Measurements from ENCODE around the gene CNKSR3. TPM values are rescaled to one million over a fixed set of nuclear protein-coding genes. Genes with fewer than 3 reads are reported as not detected.

Gene CNKSR3
- polyA plus RNA-seq, 1 experiment = 5.2 TPM

DNA sequence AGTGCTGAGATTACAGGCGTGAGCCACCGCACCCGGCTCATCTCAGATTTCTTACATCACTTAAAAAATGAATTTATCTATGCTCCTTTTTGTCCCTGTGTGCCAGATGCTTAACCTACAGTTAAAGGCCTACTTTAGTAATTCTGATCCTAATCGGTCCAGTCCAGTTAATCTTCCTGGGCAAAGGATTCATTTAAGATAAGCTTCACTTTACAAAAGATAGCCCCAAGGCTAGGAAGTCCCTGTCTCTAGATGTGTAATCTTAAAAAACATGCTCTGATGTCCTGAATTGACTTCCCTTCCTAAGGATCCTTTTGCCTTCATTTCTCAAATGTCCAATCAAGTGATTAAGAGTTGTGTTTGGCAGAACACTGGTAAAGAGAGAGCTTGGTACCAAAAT, 85.5 kb downstream of the CNKSR3 start:
- ChIA-PET POLR2A (no interaction called here), CTCF (no interaction called here)
- Histone ChIP-seq H3K4me3 (ENCODE audit: low read depth, low read length) (no peak overlapping the region), H3K27me3 (ENCODE audit: control insufficient read depth, insufficient read depth, low read length) (no peaks in the 10 kb centered on the region), H3K36me3 (ENCODE audit: control insufficient read depth, insufficient read depth, low read length) (no peaks in the 10 kb centered on the region; the same call in 1 of the 2 replicates)
- TF ChIP-seq, protein P1, sequence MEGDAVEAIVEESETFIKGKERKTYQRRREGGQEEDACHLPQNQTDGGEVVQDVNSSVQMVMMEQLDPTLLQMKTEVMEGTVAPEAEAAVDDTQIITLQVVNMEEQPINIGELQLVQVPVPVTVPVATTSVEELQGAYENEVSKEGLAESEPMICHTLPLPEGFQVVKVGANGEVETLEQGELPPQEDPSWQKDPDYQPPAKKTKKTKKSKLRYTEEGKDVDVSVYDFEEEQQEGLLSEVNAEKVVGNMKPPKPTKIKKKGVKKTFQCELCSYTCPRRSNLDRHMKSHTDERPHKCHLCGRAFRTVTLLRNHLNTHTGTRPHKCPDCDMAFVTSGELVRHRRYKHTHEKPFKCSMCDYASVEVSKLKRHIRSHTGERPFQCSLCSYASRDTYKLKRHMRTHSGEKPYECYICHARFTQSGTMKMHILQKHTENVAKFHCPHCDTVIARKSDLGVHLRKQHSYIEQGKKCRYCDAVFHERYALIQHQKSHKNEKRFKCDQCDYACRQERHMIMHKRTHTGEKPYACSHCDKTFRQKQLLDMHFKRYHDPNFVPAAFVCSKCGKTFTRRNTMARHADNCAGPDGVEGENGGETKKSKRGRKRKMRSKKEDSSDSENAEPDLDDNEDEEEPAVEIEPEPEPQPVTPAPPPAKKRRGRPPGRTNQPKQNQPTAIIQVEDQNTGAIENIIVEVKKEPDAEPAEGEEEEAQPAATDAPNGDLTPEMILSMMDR (IDR thresholded peaks at IDR 0.05; ENCODE audit: insufficient read depth, low read depth, low read length) = no peak
- DNase-seq (ENCODE audit: low read depth) = no peak

GRCh38 chr6:154414021-154414813, 96.3 kb downstream of the CNKSR3 start:
- TF ChIP-seq, protein P1 (IDR thresholded peaks at IDR 0.05; ENCODE audit: insufficient read depth, low read depth, low read length) = no peak
- H3K4me3 ChIP-seq (ENCODE audit: low read depth, low read length) = no peak overlapping the region
- ChIA-PET CTCF (no interaction called here), POLR2A (interaction anchor here (0.5 kb wide), 1 partner anchor 1412 kb away, joined by 4 read pairs; no protein-coding TSS in a partner anchor)
- no peak for DNase-seq (ENCODE audit: low read depth)
- H3K27me3 ChIP-seq (ENCODE audit: control insufficient read depth, insufficient read depth, low read length) = no peaks in the 10 kb centered on the region
- peaks cover 4% of the 10 kb centered on the region for H3K36me3 ChIP-seq (ENCODE audit: control insufficient read depth, insufficient read depth, low read length)

DNA sequence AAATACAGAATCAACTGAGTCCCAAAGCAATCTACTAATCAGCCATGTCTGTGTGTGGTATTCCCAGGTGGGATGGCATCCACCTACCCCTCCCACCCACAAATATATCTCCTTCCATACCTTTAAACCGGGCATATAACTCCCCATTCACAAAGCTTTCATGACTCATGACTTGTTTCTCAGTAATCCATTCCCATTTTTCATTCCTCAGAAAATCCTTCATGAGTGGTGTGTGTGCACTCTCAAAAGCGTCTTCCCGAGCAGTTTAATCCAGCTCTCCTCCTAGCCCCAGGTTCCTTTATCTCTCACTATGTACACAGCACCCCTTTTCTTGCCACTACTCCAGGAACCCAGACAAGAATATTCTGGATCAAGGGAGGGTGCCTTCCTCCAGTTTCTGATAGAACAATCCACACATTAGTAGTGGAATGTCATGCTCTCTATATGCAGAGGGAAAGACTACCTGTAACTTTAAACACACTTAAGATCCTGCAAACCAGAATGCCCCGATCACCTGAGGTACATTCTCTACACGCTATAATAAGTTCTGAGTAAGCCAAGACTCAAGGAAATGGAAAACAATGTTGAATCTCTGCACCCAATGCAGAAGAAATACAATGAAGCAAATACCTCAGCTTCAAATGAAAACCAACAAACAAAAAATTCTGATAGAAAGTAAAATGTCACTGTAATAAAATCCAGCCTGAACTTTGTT, 98.2 kb downstream of the CNKSR3 start:
- H3K4me3 ChIP-seq (ENCODE audit: low read depth, low read length) = no peak overlapping the region
- TF ChIP-seq, protein P1 (IDR thresholded peaks at IDR 0.05; ENCODE audit: insufficient read depth, low read depth, low read length) = no peak
- POLR2A ChIA-PET = no interaction called here
- CTCF ChIA-PET = no interaction called here
- no peaks in the 10 kb centered on the region for H3K36me3 ChIP-seq (ENCODE audit: control insufficient read depth, insufficient read depth, low read length)
- no peaks in the 10 kb centered on the region for H3K27me3 ChIP-seq (ENCODE audit: control insufficient read depth, insufficient read depth, low read length)
- DNase-seq (ENCODE audit: low read depth) = no peak

- Histone ChIP-seq H3K4me3 (ENCODE audit: low read depth, low read length) (no peak overlapping the region), H3K36me3 (ENCODE audit: control insufficient read depth, insufficient read depth, low read length) (peaks cover 3% of the 10 kb centered on the region), H3K27me3 (ENCODE audit: control insufficient read depth, insufficient read depth, low read length) (no peaks in the 10 kb centered on the region)
- no peak for DNase-seq (ENCODE audit: low read depth)
- ChIA-PET CTCF (no interaction called here), POLR2A (interaction anchor here (1.0 kb wide), 1 partner anchor 8 kb away, joined by 6 read pairs; no protein-coding TSS in a partner anchor)
- TF ChIP-seq, protein P1 (IDR thresholded peaks at IDR 0.05; ENCODE audit: insufficient read depth, low read depth, low read length) = no peak
These were observed 99.4 kb downstream of the CNKSR3 start for GRCh38 chr6:154411076-154411475.

DNA sequence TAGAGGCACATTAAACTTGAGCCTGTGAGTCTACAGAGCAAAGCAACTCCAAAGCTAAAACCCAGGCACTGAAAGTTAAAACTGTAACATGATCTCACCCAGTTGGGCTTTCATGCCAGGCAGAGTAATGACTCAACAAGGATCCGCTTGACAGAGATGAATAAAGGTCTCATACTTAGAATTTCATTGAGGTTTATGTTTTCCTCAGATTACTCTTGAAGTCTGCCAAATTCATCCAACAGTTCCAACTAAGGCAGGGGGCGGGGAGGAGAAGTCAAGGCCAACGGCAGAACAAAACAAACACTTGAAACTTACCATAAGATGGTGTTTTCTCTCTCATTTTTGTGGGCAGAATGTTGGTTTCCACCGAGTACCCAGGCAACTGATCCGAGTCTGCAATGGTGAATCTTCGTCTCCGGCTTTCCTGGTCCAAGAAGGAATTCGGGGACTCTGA, 99.8 kb downstream of the CNKSR3 start:
- no peak overlapping the region for H3K4me3 ChIP-seq (ENCODE audit: low read depth, low read length)
- TF ChIP-seq, protein P1 (IDR thresholded peaks at IDR 0.05; ENCODE audit: insufficient read depth, low read depth, low read length) = no peak
- ChIA-PET CTCF (no interaction called here), POLR2A (interaction anchor here (1.0 kb wide), 1 partner anchor 8 kb away, joined by 6 read pairs; no protein-coding TSS in a partner anchor)
- H3K36me3 ChIP-seq (ENCODE audit: control insufficient read depth, insufficient read depth, low read length) = peaks cover 3% of the 10 kb centered on the region
- peak; percentile 97 for DNase-seq (ENCODE audit: low read depth)
- H3K27me3 ChIP-seq (ENCODE audit: control insufficient read depth, insufficient read depth, low read length) = no peaks in the 10 kb centered on the region

Data from BJ (cell line).